ENCODE results near the gene FCRLB.
"Not testable (repeated sequence)": the region's sequence is repeated elsewhere in the genome, so short reads cannot be mapped to it uniquely, and the experiment has no call there.

Gene FCRLB

GRCh38 chr1:161740921-161741320 is 19.6 kb downstream of the FCRLB start:
- no peak for DNase-seq (ENCODE audit: low read depth)

- no peak for DNase-seq (ENCODE audit: low read depth)
Measured at GRCh38 chr1:161743231-161743630, 21.9 kb downstream of the FCRLB start.

- DNase-seq (ENCODE audit: low read depth): no peak
Measured at GRCh38 chr1:161747801-161748200, 26.5 kb downstream of the FCRLB start.

- DNase-seq (ENCODE audit: low read depth): peak; percentile 78
Measured at GRCh38 chr1:161749509-161750407, 28.4 kb downstream of the FCRLB start, which contains the start of gene DUSP12. TSS of gene DUSP12 (plus strand) at chr1:161749786. CDS start at chr1:161749802, 16 bp downstream.

- DNase-seq (ENCODE audit: low read depth): no peak
Measured at GRCh38 chr1:161763522-161764098, 42.3 kb downstream of the FCRLB start.

- DNase-seq (ENCODE audit: low read depth): peak; percentile 70
Measured at GRCh38 chr1:161766102-161766981, 45.0 kb downstream of the FCRLB start, which contains the start of gene ATF6. TSS of gene ATF6 (plus strand) at chr1:161766320. CDS start at chr1:161766361, 41 bp downstream.

DNA sequence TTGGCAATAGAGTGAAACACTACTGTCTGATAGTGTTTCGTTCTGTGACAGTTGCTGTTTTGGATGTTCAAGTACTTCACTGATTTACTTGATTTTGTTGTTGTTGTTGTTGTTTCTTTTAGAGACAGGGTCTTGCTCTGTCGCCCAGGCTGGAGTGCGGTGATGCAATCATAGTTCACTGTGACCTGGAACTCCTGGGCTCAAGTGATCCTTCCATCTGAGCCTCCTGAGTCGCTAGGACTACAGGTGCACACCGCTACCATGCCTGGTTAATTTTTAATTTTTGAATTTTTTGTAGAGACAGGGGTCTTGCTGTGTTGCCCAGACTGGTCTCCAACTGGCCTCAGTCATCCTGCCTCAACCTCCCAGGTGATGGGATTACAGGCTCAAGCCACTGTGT is 47.1 kb downstream of the FCRLB start:
- DNase-seq (ENCODE audit: low read depth): no peak

DNA sequence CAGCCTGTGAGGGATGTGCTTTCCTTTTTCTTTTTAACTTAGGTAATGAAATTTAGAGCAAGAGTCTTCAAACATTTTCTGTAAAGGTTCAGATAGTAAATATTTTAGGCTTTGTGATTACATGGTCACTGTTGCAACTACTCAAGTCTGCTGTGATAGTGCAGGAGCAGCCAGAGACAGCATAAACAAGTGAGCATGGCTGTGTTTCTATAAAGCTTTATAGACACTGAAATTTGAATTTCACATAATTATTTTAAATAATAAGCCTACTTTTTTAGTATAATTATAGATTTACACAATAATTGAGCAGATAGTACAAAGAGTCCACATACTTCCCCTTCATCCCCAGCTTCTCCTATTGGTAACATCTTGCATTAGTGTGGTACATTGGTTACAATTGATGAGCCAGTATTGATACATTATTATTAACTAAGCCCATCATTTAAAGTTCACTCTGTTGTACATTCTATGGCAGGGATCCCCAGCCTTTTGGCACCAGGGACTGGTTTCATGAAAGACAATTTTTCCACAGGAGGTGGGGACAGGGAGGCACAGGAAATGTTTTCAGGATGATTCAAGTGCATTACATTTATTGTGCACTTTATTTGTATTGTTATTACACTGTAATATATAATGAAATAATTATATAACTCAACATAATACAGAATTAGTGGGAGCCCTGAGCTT is 47.8 kb downstream of the FCRLB start:
- DNase-seq (ENCODE audit: low read depth): no peak

DNA sequence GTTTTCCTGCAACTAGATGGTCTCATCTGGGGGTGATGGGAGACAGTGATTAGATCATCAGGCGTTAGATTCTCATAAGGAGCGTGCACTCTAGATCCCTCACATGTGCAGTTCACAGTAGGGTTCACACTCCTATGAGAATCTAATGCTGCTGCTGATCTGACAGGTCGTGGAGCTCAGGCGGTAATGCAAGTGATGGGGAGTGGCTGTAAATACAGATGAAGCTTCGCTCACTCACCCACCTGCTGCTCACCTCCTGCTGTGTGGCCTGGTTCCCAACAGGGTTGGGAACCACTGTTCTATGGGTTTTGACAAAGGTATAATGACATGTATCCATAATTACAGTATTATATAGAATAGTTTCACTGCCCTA is 48.3 kb downstream of the FCRLB start:
- DNase-seq (ENCODE audit: low read depth): not testable (repeated sequence)

GRCh38 chr1:161770250-161770649 is 48.9 kb downstream of the FCRLB start:
- DNase-seq (ENCODE audit: low read depth): no peak

DNA sequence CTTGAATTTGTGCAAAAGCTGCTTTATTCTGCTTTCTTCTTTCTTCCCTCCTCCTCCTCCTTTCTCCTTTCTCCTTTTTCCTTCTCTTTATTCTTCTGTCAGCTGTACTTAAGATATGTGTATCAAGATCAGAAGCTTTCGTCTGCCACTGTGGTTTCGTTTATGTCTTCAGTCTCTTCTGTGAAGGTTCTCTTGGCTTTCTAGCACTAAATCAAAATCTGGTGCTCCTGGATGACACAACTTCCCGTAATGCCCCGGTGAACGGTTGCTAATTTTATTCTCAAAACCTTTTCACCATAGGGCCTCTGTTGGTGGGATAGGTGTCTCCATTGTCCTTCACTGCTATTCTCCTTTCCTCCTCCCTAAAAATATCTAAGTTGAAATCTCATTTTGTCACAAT is 49.8 kb downstream of the FCRLB start:
- no peak for DNase-seq (ENCODE audit: low read depth)

- DNase-seq (ENCODE audit: low read depth): no peak
Measured at GRCh38 chr1:161771973-161772372, 50.6 kb downstream of the FCRLB start.

- DNase-seq (ENCODE audit: low read depth): no peak
Measured at GRCh38 chr1:161772397-161772796, 51.1 kb downstream of the FCRLB start.

- no peak for DNase-seq (ENCODE audit: low read depth)
Measured at GRCh38 chr1:161773791-161774190, 52.4 kb downstream of the FCRLB start.

- DNase-seq (ENCODE audit: low read depth): no peak
Measured at GRCh38 chr1:161777261-161777660, 55.9 kb downstream of the FCRLB start.

All from stimulated activated CD8-positive, alpha-beta memory T cell treated with anti-CD3 and anti-CD28 coated beads, Interleukin-4, amount 100 ng/mL, for 24 hours (primary cell).